Measurements from ENCODE around the gene PKDCC. TPM values are rescaled to one million over a fixed set of nuclear protein-coding genes. Genes with fewer than 3 reads are reported as not detected.
"Not testable (repeated sequence)": the region's sequence is repeated elsewhere in the genome, so short reads cannot be mapped to it uniquely, and the experiment has no call there.

Gene PKDCC
- total RNA-seq, 4 donors from 2014 or later = 2.5 to 8.5 (median 6.2) TPM

GRCh38 chr2:42064417-42064942 is 16.7 kb downstream of the PKDCC start:
- Histone ChIP-seq H3K36me3 (peaks cover under 1% of the 10 kb centered on the region), H3K27ac (no peak overlapping the region), H3K9me3 (no peaks in the 10 kb centered on the region), H3K4me1 (peaks cover 15% of the 10 kb centered on the region), H3K27me3 (no peaks in the 10 kb centered on the region), H3K4me3 (no peak overlapping the region)
- WGBS = 61% methylated on average over 8 of the region's 8 CpGs
- no peak for DNase-seq (ENCODE audit: low spot score in 2 of 2)
- TF ChIP-seq CTCF (IDR thresholded peaks at IDR 0.05) (no peak), POLR2AphosphoS5 (IDR thresholded peaks at IDR 0.05) (no peak), POLR2A (IDR thresholded peaks at IDR 0.05) (no peak), EP300 (IDR thresholded peaks at IDR 0.05) (peak; percentile 84)

GRCh38 chr2:42065753-42066152 is 17.9 kb downstream of the PKDCC start:
- not testable (repeated sequence) for DNase-seq (ENCODE audit: low spot score in 2 of 2); H3K4me1 ChIP-seq; H3K27ac ChIP-seq; H3K9me3 ChIP-seq; H3K27me3 ChIP-seq; H3K4me3 ChIP-seq; H3K36me3 ChIP-seq
- WGBS = 95% methylated on average over 5 of the region's 5 CpGs

GRCh38 chr2:42067001-42067400 is 19.2 kb downstream of the PKDCC start:
- not testable (repeated sequence) for H3K27me3 ChIP-seq; H3K27ac ChIP-seq; H3K36me3 ChIP-seq; H3K4me1 ChIP-seq; H3K9me3 ChIP-seq; H3K4me3 ChIP-seq; DNase-seq (ENCODE audit: low spot score in 2 of 2)
- WGBS = 95% methylated on average over 9 of the region's 9 CpGs

GRCh38 chr2:42067521-42067920 is 19.7 kb downstream of the PKDCC start:
- H3K27ac ChIP-seq = no peak overlapping the region
- no peaks in the 10 kb centered on the region for H3K9me3 ChIP-seq
- WGBS = 68% methylated on average over 8 of the region's 8 CpGs
- H3K4me3 ChIP-seq = no peak overlapping the region
- TF ChIP-seq POLR2A (IDR thresholded peaks at IDR 0.05) (no peak), EP300 (IDR thresholded peaks at IDR 0.05) (no peak), CTCF (IDR thresholded peaks at IDR 0.05) (no peak), POLR2AphosphoS5 (IDR thresholded peaks at IDR 0.05) (no peak)
- H3K36me3 ChIP-seq = no peaks in the 10 kb centered on the region
- DNase-seq (ENCODE audit: low spot score in 2 of 2) = no peak
- peaks cover 3% of the 10 kb centered on the region for H3K4me1 ChIP-seq
- H3K27me3 ChIP-seq = no peaks in the 10 kb centered on the region

GRCh38 chr2:42068571-42069178 is 20.9 kb downstream of the PKDCC start:
- H3K4me3 ChIP-seq = no peak overlapping the region
- WGBS = 83% methylated on average over 10 of the region's 13 CpGs
- peaks cover 4% of the 10 kb centered on the region for H3K4me1 ChIP-seq
- no peaks in the 10 kb centered on the region for H3K9me3 ChIP-seq
- TF ChIP-seq CTCF (IDR thresholded peaks at IDR 0.05) (no peak), POLR2AphosphoS5 (IDR thresholded peaks at IDR 0.05) (no peak), EP300 (IDR thresholded peaks at IDR 0.05) (no peak), POLR2A (IDR thresholded peaks at IDR 0.05) (no peak)
- H3K27me3 ChIP-seq = no peaks in the 10 kb centered on the region
- no peak overlapping the region for H3K27ac ChIP-seq
- DNase-seq (ENCODE audit: low spot score in 2 of 2) = peak in 1 of 2 donors; percentile 66
- H3K36me3 ChIP-seq = no peaks in the 10 kb centered on the region

- Histone ChIP-seq H3K4me3 (no peak overlapping the region), H3K27ac (no peak overlapping the region), H3K27me3 (no peaks in the 10 kb centered on the region), H3K9me3 (no peaks in the 10 kb centered on the region), H3K4me1 (peaks cover 4% of the 10 kb centered on the region), H3K36me3 (no peaks in the 10 kb centered on the region)
- peak in 1 of 2 donors; percentile 48 for DNase-seq (ENCODE audit: low spot score in 2 of 2)
- 90% methylated on average over 2 of the region's 2 CpGs for WGBS
- TF ChIP-seq EP300 (IDR thresholded peaks at IDR 0.05) (no peak), POLR2A (IDR thresholded peaks at IDR 0.05) (no peak), CTCF (IDR thresholded peaks at IDR 0.05) (no peak), POLR2AphosphoS5 (IDR thresholded peaks at IDR 0.05) (no peak)
Observed at GRCh38 chr2:42069568-42069967, 21.7 kb downstream of the PKDCC start.

Measured in suprapubic skin (tissue), 4 donors.